ENCODE data around the gene ETV2. TPM values are rescaled to one million over a fixed set of nuclear protein-coding genes. Genes with fewer than 3 reads are reported as not detected.
"Not testable (repeated sequence)": the region's sequence is repeated elsewhere in the genome, so short reads cannot be mapped to it uniquely, and the experiment has no call there.

ETV2 gene
- polyA plus RNA-seq = 1 to 10 TPM; 3.4 to 5.6 TPM

- Histone ChIP-seq H3K9me3 (ENCODE audit: control insufficient read depth in 2 of 2, insufficient read depth in 1 of 2, low read depth in 1 of 2, low read length in 1 of 2) (no peaks in the 10 kb centered on the region), H3K27me3 (ENCODE audit: control insufficient read depth in 1 of 2, insufficient read depth in 2 of 2, low read length in 2 of 2) (no peaks in the 10 kb centered on the region), H3K36me3 (ENCODE audit: control insufficient read depth in 2 of 2, insufficient read depth in 2 of 2, low read length in 1 of 2) (peaks cover 6 to 13% of the 10 kb centered on the region in 2 donors), H3K27ac (ENCODE audit: low read depth in 2 of 2, low read length in 1 of 2) (no peak within 1 kb of the TSS), H3K4me3 (ENCODE audit: low read depth in 1 of 2, low read length in 2 of 2) (no peak within 1 kb of the TSS), H3K4me1 (ENCODE audit: control insufficient read depth in 2 of 2, insufficient read depth in 2 of 2, low read length in 1 of 2) (peaks cover 3 to 10% of the 10 kb centered on the region in 2 donors)
- WGBS, 2 donors = 22% methylated on average over 26 to 28 of the region's 28 CpGs
Measured at GRCh38 chr19:35641515-35642151, at the start of gene ETV2. Gene ETV2 (plus strand): TSS chr19:35641745. CDS start chr19:35642461, 716 bp downstream.

GRCh38 chr19:35592226-35592625 is 49.3 kb upstream of the ETV2 start:
- no peak overlapping the region for H3K27ac ChIP-seq (ENCODE audit: low read depth in 2 of 2, low read length in 1 of 2)
- H3K36me3 ChIP-seq (ENCODE audit: control insufficient read depth in 2 of 2, insufficient read depth in 2 of 2, low read length in 1 of 2) = no peaks in the 10 kb centered on the region
- no peaks in the 10 kb centered on the region for H3K27me3 ChIP-seq (ENCODE audit: control insufficient read depth in 1 of 2, insufficient read depth in 2 of 2, low read length in 2 of 2)
- 20 to 28% methylated on average over 8 of the region's 8 CpGs for WGBS, 2 donors
- H3K4me3 ChIP-seq (ENCODE audit: low read depth in 1 of 2, low read length in 2 of 2) = no peak overlapping the region
- H3K4me1 ChIP-seq (ENCODE audit: control insufficient read depth in 2 of 2, insufficient read depth in 2 of 2, low read length in 1 of 2) = no peaks in the 10 kb centered on the region
- H3K9me3 ChIP-seq (ENCODE audit: control insufficient read depth in 2 of 2, insufficient read depth in 1 of 2, low read depth in 1 of 2, low read length in 1 of 2) = no peaks in the 10 kb centered on the region

- WGBS, 2 donors = 65 to 79% methylated on average over 3 of the region's 3 CpGs
Measured at GRCh38 chr19:35595026-35595425, 46.5 kb upstream of the ETV2 start.

GRCh38 chr19:35595928-35596327 is 45.6 kb upstream of the ETV2 start:
- H3K4me3 ChIP-seq (ENCODE audit: low read depth in 1 of 2, low read length in 2 of 2) = no peak overlapping the region
- no peak overlapping the region for H3K27ac ChIP-seq (ENCODE audit: low read depth in 2 of 2, low read length in 1 of 2)
- H3K36me3 ChIP-seq (ENCODE audit: control insufficient read depth in 2 of 2, insufficient read depth in 2 of 2, low read length in 1 of 2) = no peaks in the 10 kb centered on the region
- no peaks in the 10 kb centered on the region for H3K9me3 ChIP-seq (ENCODE audit: control insufficient read depth in 2 of 2, insufficient read depth in 1 of 2, low read depth in 1 of 2, low read length in 1 of 2)
- H3K4me1 ChIP-seq (ENCODE audit: control insufficient read depth in 2 of 2, insufficient read depth in 2 of 2, low read length in 1 of 2) = no peaks in the 10 kb centered on the region
- 96 to 100% methylated on average over 1 of the region's 1 CpG for WGBS, 2 donors
- H3K27me3 ChIP-seq (ENCODE audit: control insufficient read depth in 1 of 2, insufficient read depth in 2 of 2, low read length in 2 of 2) = no peaks in the 10 kb centered on the region

More at GRCh38 chr19:35595026-35595425, 46.5 kb upstream of the ETV2 start:
- H3K36me3 ChIP-seq (ENCODE audit: control insufficient read depth in 2 of 2, insufficient read depth in 2 of 2, low read length in 1 of 2); H3K9me3 ChIP-seq (ENCODE audit: control insufficient read depth in 2 of 2, insufficient read depth in 1 of 2, low read depth in 1 of 2, low read length in 1 of 2); H3K4me3 ChIP-seq (ENCODE audit: low read depth in 1 of 2, low read length in 2 of 2); H3K27me3 ChIP-seq (ENCODE audit: control insufficient read depth in 1 of 2, insufficient read depth in 2 of 2, low read length in 2 of 2); H3K4me1 ChIP-seq (ENCODE audit: control insufficient read depth in 2 of 2, insufficient read depth in 2 of 2, low read length in 1 of 2); H3K27ac ChIP-seq (ENCODE audit: low read depth in 2 of 2, low read length in 1 of 2): not testable (repeated sequence)

DNA sequence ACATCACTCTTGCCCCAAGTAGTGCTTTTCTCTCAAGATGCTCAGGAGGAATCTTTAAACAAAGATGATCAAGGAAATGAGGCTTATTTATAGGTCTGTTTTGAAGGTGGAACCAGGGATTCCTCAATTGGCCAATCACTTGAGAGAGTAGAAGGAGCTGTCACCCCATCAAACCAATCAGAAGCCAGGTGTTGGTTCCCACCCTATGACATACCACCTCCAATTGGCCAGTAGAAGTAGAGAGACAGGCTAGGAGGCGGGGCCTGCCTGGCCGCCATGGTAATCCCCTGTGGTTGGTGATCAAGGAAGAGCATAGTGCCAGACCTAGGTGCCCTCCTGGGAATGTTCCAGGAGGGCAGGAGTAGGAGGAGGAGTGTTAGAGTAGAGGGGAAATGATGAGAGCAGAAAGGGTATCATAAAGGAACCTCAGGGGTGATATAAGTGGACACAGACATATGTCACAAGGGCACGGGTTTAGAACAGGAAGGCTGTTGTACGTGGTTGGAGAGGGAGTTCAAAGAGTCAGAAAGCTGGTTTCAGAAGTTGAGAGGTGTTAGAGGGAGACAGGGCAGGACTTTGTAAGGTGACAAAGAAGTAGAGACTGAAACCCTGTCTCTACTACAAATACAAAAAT is 45.1 kb upstream of the ETV2 start:
- Histone ChIP-seq H3K9me3 (ENCODE audit: control insufficient read depth in 2 of 2, insufficient read depth in 1 of 2, low read depth in 1 of 2, low read length in 1 of 2) (no peaks in the 10 kb centered on the region), H3K4me1 (ENCODE audit: control insufficient read depth in 2 of 2, insufficient read depth in 2 of 2, low read length in 1 of 2) (no peaks in the 10 kb centered on the region), H3K36me3 (ENCODE audit: control insufficient read depth in 2 of 2, insufficient read depth in 2 of 2, low read length in 1 of 2) (no peaks in the 10 kb centered on the region), H3K27ac (ENCODE audit: low read depth in 2 of 2, low read length in 1 of 2) (no peak overlapping the region), H3K4me3 (ENCODE audit: low read depth in 1 of 2, low read length in 2 of 2) (no peak overlapping the region), H3K27me3 (ENCODE audit: control insufficient read depth in 1 of 2, insufficient read depth in 2 of 2, low read length in 2 of 2) (no peaks in the 10 kb centered on the region)
- WGBS, 2 donors = 61 to 69% methylated on average over 4 of the region's 4 CpGs

GRCh38 chr19:35601971-35602370 is 39.6 kb upstream of the ETV2 start:
- Histone ChIP-seq H3K4me3 (ENCODE audit: low read depth in 1 of 2, low read length in 2 of 2) (no peak overlapping the region), H3K4me1 (ENCODE audit: control insufficient read depth in 2 of 2, insufficient read depth in 2 of 2, low read length in 1 of 2) (no peaks in the 10 kb centered on the region), H3K9me3 (ENCODE audit: control insufficient read depth in 2 of 2, insufficient read depth in 1 of 2, low read depth in 1 of 2, low read length in 1 of 2) (no peaks in the 10 kb centered on the region), H3K27me3 (ENCODE audit: control insufficient read depth in 1 of 2, insufficient read depth in 2 of 2, low read length in 2 of 2) (no peaks in the 10 kb centered on the region), H3K36me3 (ENCODE audit: control insufficient read depth in 2 of 2, insufficient read depth in 2 of 2, low read length in 1 of 2) (no peaks in the 10 kb centered on the region), H3K27ac (ENCODE audit: low read depth in 2 of 2, low read length in 1 of 2) (no peak overlapping the region)
- 87 to 92% methylated on average over 3 of the region's 3 CpGs for WGBS, 2 donors

GRCh38 chr19:35604436-35604835 is 37.1 kb upstream of the ETV2 start:
- not testable (repeated sequence) for H3K4me1 ChIP-seq (ENCODE audit: control insufficient read depth in 2 of 2, insufficient read depth in 2 of 2, low read length in 1 of 2); H3K27me3 ChIP-seq (ENCODE audit: control insufficient read depth in 1 of 2, insufficient read depth in 2 of 2, low read length in 2 of 2); H3K36me3 ChIP-seq (ENCODE audit: control insufficient read depth in 2 of 2, insufficient read depth in 2 of 2, low read length in 1 of 2); H3K27ac ChIP-seq (ENCODE audit: low read depth in 2 of 2, low read length in 1 of 2); H3K9me3 ChIP-seq (ENCODE audit: control insufficient read depth in 2 of 2, insufficient read depth in 1 of 2, low read depth in 1 of 2, low read length in 1 of 2); H3K4me3 ChIP-seq (ENCODE audit: low read depth in 1 of 2, low read length in 2 of 2)
- 83 to 87% methylated on average over 4 of the region's 4 CpGs for WGBS, 2 donors

GRCh38 chr19:35607170-35607569 is 34.4 kb upstream of the ETV2 start:
- not testable (repeated sequence) for H3K9me3 ChIP-seq (ENCODE audit: control insufficient read depth in 2 of 2, insufficient read depth in 1 of 2, low read depth in 1 of 2, low read length in 1 of 2); H3K4me3 ChIP-seq (ENCODE audit: low read depth in 1 of 2, low read length in 2 of 2); H3K36me3 ChIP-seq (ENCODE audit: control insufficient read depth in 2 of 2, insufficient read depth in 2 of 2, low read length in 1 of 2); H3K4me1 ChIP-seq (ENCODE audit: control insufficient read depth in 2 of 2, insufficient read depth in 2 of 2, low read length in 1 of 2); H3K27ac ChIP-seq (ENCODE audit: low read depth in 2 of 2, low read length in 1 of 2); H3K27me3 ChIP-seq (ENCODE audit: control insufficient read depth in 1 of 2, insufficient read depth in 2 of 2, low read length in 2 of 2)
- 82 to 85% methylated on average over 8 of the region's 8 CpGs for WGBS, 2 donors

DNA sequence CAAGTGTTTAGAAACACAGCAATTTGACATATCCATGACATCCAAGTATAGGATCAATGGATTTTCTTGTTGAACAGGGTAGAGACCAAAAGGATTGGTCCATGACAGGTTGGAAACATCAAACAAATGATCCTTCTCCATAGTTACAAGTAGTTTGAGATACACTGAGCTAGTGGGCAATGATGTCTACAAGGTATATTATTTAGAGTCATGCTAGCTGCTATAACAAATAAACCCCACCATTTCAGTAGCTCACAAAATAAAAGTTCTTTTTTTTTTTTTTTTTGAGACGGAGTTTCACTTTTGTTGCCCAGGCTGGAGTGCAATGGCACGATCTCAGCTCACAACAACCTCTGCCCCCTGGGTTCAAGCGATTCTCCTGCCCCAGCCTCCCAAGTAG is 33.9 kb upstream of the ETV2 start:
- no peaks in the 10 kb centered on the region for H3K9me3 ChIP-seq (ENCODE audit: control insufficient read depth in 2 of 2, insufficient read depth in 1 of 2, low read depth in 1 of 2, low read length in 1 of 2)
- 75 to 83% methylated on average over 3 of the region's 3 CpGs for WGBS, 2 donors
- H3K27ac ChIP-seq (ENCODE audit: low read depth in 2 of 2, low read length in 1 of 2) = no peak overlapping the region
- no peak overlapping the region for H3K4me3 ChIP-seq (ENCODE audit: low read depth in 1 of 2, low read length in 2 of 2)
- no peaks in the 10 kb centered on the region for H3K36me3 ChIP-seq (ENCODE audit: control insufficient read depth in 2 of 2, insufficient read depth in 2 of 2, low read length in 1 of 2)
- H3K4me1 ChIP-seq (ENCODE audit: control insufficient read depth in 2 of 2, insufficient read depth in 2 of 2, low read length in 1 of 2) = no peaks in the 10 kb centered on the region
- no peaks in the 10 kb centered on the region for H3K27me3 ChIP-seq (ENCODE audit: control insufficient read depth in 1 of 2, insufficient read depth in 2 of 2, low read length in 2 of 2)

- Histone ChIP-seq H3K36me3 (ENCODE audit: control insufficient read depth in 2 of 2, insufficient read depth in 2 of 2, low read length in 1 of 2) (no peaks in the 10 kb centered on the region), H3K4me1 (ENCODE audit: control insufficient read depth in 2 of 2, insufficient read depth in 2 of 2, low read length in 1 of 2) (peaks cover 2 to 4% of the 10 kb centered on the region in 2 donors), H3K4me3 (ENCODE audit: low read depth in 1 of 2, low read length in 2 of 2) (no peak overlapping the region), H3K27ac (ENCODE audit: low read depth in 2 of 2, low read length in 1 of 2) (no peak overlapping the region), H3K9me3 (ENCODE audit: control insufficient read depth in 2 of 2, insufficient read depth in 1 of 2, low read depth in 1 of 2, low read length in 1 of 2) (no peaks in the 10 kb centered on the region), H3K27me3 (ENCODE audit: control insufficient read depth in 1 of 2, insufficient read depth in 2 of 2, low read length in 2 of 2) (no peaks in the 10 kb centered on the region)
- 82 to 84% methylated on average over 2 of the region's 2 CpGs for WGBS, 2 donors
Measured at GRCh38 chr19:35608251-35608650, 33.3 kb upstream of the ETV2 start.
